A549 treated with ZK216348 at 1 μM for 4 hours (cell line): Measurements from ENCODE around the gene YWHAG. TPM values are rescaled to one million over a fixed set of nuclear protein-coding genes. Genes with fewer than 3 reads are reported as not detected.

Source experiments
- total RNA-seq: library from RNA; stranded (reverse); fragments of 200-300 nt; extraction: Qiagen RNA extraction; gene quantifications from 5 replicates; pipeline ENCODE4 v1.2.3, GENCODE V29; 2022; ENCODE audit warnings: low read depth

The YWHAG gene
- total RNA-seq, result 170 to 261 TPM (median 253 TPM) in 5 replicates

DNA sequence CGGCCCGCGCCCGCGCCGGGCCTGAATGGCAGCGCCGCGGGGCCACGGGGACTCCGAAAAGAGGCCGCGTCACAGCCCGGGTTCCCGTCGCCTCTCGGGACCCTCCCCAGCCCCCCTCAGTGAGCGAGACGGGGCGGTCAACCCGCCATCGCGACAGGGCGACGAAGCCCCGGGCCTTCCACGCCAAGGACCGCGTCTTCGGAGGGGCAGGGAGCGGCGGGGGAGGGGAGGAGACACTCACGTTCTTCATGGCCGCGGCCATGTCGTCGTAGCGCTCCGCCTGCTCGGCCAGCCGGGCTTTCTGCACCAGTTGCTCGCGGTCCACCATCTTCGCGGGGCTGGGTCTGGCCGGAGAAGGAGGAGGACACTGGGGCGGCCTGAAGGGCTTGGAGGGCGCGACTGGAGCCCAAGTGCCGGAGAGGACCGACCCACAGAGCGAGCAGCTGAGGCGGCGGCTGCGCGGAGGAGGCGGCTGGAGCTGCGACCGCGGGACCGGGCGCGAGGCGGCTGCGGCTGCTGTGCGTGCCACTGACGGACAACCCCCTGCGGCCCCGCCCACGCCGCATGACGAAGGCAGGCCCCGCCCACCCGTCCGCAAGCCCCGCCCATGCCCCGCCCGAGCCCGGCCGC, at the start of gene YWHAG:
Gene YWHAG, minus strand, starts transcription at position 511 of the 630 bp plus-strand sequence. Its CDS starts 183 bp downstream, at position 328.

GRCh38 chr7:76302347-76303201, 56.2 kb downstream of the YWHAG start, which contains the start of gene HSPB1:
Gene HSPB1 (plus strand): TSS chr7:76302673. CDS start chr7:76302713, 40 bp downstream.

Other genes starting within 250 kb of the YWHAG start
- gene SRRM3, start 157.1 kb downstream of the YWHAG start, total RNA-seq, result 5.8 to 11.6 TPM (median 10.0 TPM) in 5 replicates
- 686 to 1,427 TPM (median 1,208 TPM) in 5 replicates for gene HSPB1, start 56.3 kb downstream of the YWHAG start, total RNA-seq
- 0.92 to 2.2 TPM (median 1.0 TPM) in 5 replicates for gene SSC4D, start 50.7 kb upstream of the YWHAG start, total RNA-seq
- gene ZP3, start 66.0 kb upstream of the YWHAG start, total RNA-seq, result 13.1 to 23.3 TPM (median 18.2 TPM) in 5 replicates
- gene DTX2, start 102.7 kb upstream of the YWHAG start, total RNA-seq, result 22.2 to 43.7 TPM (median 36.2 TPM) in 5 replicates
- gene UPK3B, start 151.6 kb upstream of the YWHAG start, total RNA-seq, result 8.1 to 18.7 TPM (median 17.6 TPM) in 5 replicates
- gene SPDYE16, start 184.3 kb upstream of the YWHAG start, total RNA-seq, result not detected in 5 replicates